ENCODE measurements around the gene INSM2. TPM values are rescaled to one million over a fixed set of nuclear protein-coding genes. Genes with fewer than 3 reads are reported as not detected.

The INSM2 gene, protein sequence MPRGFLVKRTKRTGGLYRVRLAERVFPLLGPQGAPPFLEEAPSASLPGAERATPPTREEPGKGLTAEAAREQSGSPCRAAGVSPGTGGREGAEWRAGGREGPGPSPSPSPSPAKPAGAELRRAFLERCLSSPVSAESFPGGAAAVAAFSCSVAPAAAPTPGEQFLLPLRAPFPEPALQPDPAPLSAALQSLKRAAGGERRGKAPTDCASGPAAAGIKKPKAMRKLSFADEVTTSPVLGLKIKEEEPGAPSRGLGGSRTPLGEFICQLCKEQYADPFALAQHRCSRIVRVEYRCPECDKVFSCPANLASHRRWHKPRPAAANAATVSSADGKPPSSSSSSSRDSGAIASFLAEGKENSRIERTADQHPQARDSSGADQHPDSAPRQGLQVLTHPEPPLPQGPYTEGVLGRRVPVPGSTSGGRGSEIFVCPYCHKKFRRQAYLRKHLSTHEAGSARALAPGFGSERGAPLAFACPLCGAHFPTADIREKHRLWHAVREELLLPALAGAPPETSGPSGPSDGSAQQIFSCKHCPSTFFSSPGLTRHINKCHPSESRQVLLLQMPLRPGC
- total RNA-seq (2016; rRNA removed; fragmentation: Illumina TruSeq; extraction: Trizol) (not detected in 2 replicates), polyA plus RNA-seq (2011; rRNA removed) (not detected in 2 replicates), polyA minus RNA-seq (2011; rRNA and poly(A)+ RNA removed; ENCODE audit: low replicate concordance) (0.05 TPM in 1 of 2 replicates, not detected in the other), Bru-seq, nascent RNA (not detected), BruChase-seq, experiment 1, labeled RNA remaining after a 6-hour chase (not detected), BruChase-seq, experiment 2, labeled RNA remaining after a 2-hour chase (not detected)
- total RNA-seq (2016; cell fraction: cytosol; rRNA removed; fragmentation: Illumina TruSeq; extraction: Trizol; ENCODE audit: low read depth) = not detected in 2 replicates
- total RNA-seq (2016; cell fraction: insoluble cytoplasmic fraction; rRNA removed; fragmentation: Illumina TruSeq; extraction: Trizol) = not detected in 2 replicates
- total RNA-seq (2016; cell fraction: membrane; rRNA removed; fragmentation: Illumina TruSeq; extraction: Trizol) = not detected in 2 replicates
- not detected in 2 replicates for total RNA-seq (2016; cell fraction: nucleus; rRNA removed; fragmentation: Illumina TruSeq; extraction: Trizol)
- polyA plus RNA-seq (2011; cell fraction: cytosol; rRNA removed) = not detected in 2 replicates
- polyA plus RNA-seq (2011; cell fraction: nucleus; rRNA removed) = not detected in 2 replicates
- polyA plus RNA-seq (2012) = not detected in 2 replicates
- not detected in 2 replicates for polyA plus RNA-seq (2016; cell fraction: cytosol; fragmentation: Illumina TruSeq; extraction: Trizol; ENCODE audit: low read depth)
- polyA plus RNA-seq (2016; cell fraction: insoluble cytoplasmic fraction; fragmentation: Illumina TruSeq; extraction: Trizol; ENCODE audit: low read depth) = not detected in 2 replicates
- not detected in 2 replicates for polyA plus RNA-seq (2016; cell fraction: membrane; fragmentation: Illumina TruSeq; extraction: Trizol; ENCODE audit: low read depth)
- polyA plus RNA-seq (2016; cell fraction: nucleus; fragmentation: Illumina TruSeq; extraction: Trizol; ENCODE audit: insufficient read depth, low read depth) = not detected in 2 replicates
- polyA minus RNA-seq (2011; cell fraction: cytosol; rRNA and poly(A)+ RNA removed) = not detected in 2 replicates
- polyA minus RNA-seq (2011; cell fraction: nucleus; rRNA and poly(A)+ RNA removed) = not detected in 2 replicates
- long read RNA-seq, experiment 1 = 0 reads
- long read RNA-seq, experiment 2 = 0 reads

DNA sequence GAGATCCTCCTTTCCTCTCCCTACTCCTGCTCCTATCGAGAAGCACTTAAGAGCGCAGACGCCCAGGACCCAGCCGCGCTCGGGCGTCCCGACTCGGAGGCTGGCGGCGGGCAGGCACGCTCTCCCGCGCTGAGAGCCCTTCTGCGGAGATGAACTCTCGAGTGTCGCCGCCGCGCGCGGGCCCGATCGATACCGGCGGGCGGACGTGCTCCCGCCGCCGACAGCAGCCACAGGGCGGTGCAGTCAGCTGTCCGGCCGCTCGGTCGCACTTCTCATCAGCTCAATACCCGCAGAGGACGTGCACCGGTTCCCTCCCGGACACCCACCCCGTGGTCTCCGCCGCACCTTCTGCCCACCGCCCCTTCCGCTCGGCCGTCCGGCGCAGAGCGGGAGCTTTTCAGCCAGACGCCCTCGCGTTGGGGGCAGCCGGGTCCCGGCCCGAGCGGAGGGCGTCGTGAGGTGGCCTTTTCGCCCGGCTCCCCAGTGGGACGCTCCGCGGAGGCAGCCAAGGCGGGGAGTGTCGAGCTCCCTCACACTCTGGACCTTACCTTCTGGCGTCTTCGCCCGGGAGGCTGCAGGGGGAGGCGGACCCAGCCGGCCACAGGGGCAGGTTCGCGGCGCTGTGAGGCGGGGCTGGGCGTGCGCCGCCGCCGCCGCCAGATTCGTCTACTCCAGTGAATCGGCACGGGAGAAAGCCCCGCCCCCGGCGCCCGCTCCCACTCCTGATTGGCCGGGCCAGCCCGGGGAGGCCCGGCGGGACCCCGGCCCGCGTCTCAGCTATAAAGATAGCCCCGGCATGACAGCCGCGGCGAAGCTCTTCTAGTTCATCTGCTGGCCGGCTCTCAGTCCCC, at the start of gene INSM2:
Gene INSM2, plus strand, starts transcription at position 808 of the 851 bp plus-strand sequence. CDS start 89 bp downstream, outside the sequence.
- no TSS peak for BruUV-seq (replicated peaks)
- under 1% methylated on average over 75 of the region's 100 CpGs for WGBS (ENCODE audit: low lambda C conversion rate)
- Histone ChIP-seq H2AFZ (ENCODE audit: low read length) (no peak within 1 kb of the TSS), H3K4me1 (ENCODE audit: insufficient read depth, low read length) (peaks cover 20% of the 10 kb centered on the region), H3K4me3 (replicated peaks in 1 of 3; ENCODE audit: insufficient read depth in 1 of 3, low read depth in 2 of 3, low read length in 3 of 3) (peak within 1 kb of the TSS; percentile 62 to 80 (median 63)), H3K9me3 (ENCODE audit: low read length) (no peaks in the 10 kb centered on the region), H3K4me2 (ENCODE audit: low read depth, low read length) (peak within 1 kb of the TSS; percentile 94), H3K27ac (ENCODE audit: extremely low read length, insufficient read depth, low read length) (no peak within 1 kb of the TSS), H3K27me3 (ENCODE audit: control insufficient read depth in 1 of 2, insufficient read depth in 2 of 2, low read length in 2 of 2) (peaks cover 11 to 55% of the 10 kb centered on the region in 2 experiments), H4K20me1 (ENCODE audit: insufficient read depth, low read length) (peaks cover 25% of the 10 kb centered on the region; the same call in 1 of the 2 replicates), H3K79me2 (ENCODE audit: insufficient read depth, low read length) (no peaks in the 10 kb centered on the region), H3K36me3 (replicated peaks in 1 of 2; ENCODE audit: control insufficient read depth in 1 of 2, insufficient read depth in 2 of 2, low read length in 2 of 2) (no peaks in the 10 kb centered on the region), H3K9ac (ENCODE audit: insufficient read depth, low read depth, low read length) (no peak within 1 kb of the TSS)
- ATAC-seq = peak; percentile 84
- ChIA-PET POLR2A (no interaction called here), CTCF (ENCODE audit: low intra/inter-chr PET ratio, low total read pairs) (interaction anchor here (0.9 kb wide), 1 partner anchor 285 kb away, joined by 3 read pairs; no protein-coding TSS in a partner anchor)
- in situ Hi-C loops (cut with HindIII; ENCODE audit: extremely low pct_ligation_motif_present, low pct_unique_long_range_greater_than_20kb) = loop anchor here (10.0 kb wide), 1 partner anchor 281 kb away; no protein-coding TSS in a partner anchor
- peak; percentile 70 for DNase-seq (ENCODE audit: low spot score)
- FAIRE-seq = no peak
- intact Hi-C loops (cut with micrococcal nuclease; ENCODE audit: unreplicated experiment) = loop anchor here (2.0 to 5.0 kb wide), 3 partner anchors 43 to 154 kb away; no protein-coding TSS in a partner anchor
- TF ChIP-seq PAWR (CRISPR knock-in tag; IDR thresholded peaks at IDR 0.05; ENCODE audit: borderline replicate concordance) (peak; percentile 99; the same call in 1 of the 2 replicates), PHB2 (IDR thresholded peaks at IDR 0.05; ENCODE audit: partially characterized antibody) (no peak), ZNF101 (CRISPR knock-in tag; IDR thresholded peaks at IDR 0.05; ENCODE audit: borderline replicate concordance, low read depth) (no peak), POLR2G (IDR thresholded peaks at IDR 0.05; ENCODE audit: low read depth, low read length) (no peak), ZSCAN29 (CRISPR knock-in tag; conservative IDR thresholded peaks at IDR 0.05) (peak; percentile 96), HHEX (CRISPR knock-in tag; IDR thresholded peaks at IDR 0.05) (no peak), MXI1 (IDR thresholded peaks at IDR 0.05; ENCODE audit: borderline replicate concordance, low read depth, low read length) (no peak; the same call in 2 of the 3 replicates), NFE2L2 (IDR thresholded peaks at IDR 0.05; ENCODE audit: low read length) (no peak), SALL2 (CRISPR knock-in tag; IDR thresholded peaks at IDR 0.05) (peak; percentile 77), DDIT3 (CRISPR knock-in tag; IDR thresholded peaks at IDR 0.05) (no peak), HDAC1 (CRISPR knock-in tag; IDR thresholded peaks at IDR 0.05) (peak; percentile 68), EED (CRISPR knock-in tag; IDR thresholded peaks at IDR 0.05) (peak; percentile 67; the same call in 1 of the 2 replicates), RBM39 (IDR thresholded peaks at IDR 0.05; ENCODE audit: low read depth, low read length, poor library complexity, severe bottlenecking) (peak; percentile 64), JARID2 (CRISPR knock-in tag; IDR thresholded peaks at IDR 0.05; ENCODE audit: insufficient replicate concordance) (peak; percentile 26), ZNF274 (CRISPR knock-in tag; IDR thresholded peaks at IDR 0.05) (no peak)
- TF ChIP-seq, protein P1, sequence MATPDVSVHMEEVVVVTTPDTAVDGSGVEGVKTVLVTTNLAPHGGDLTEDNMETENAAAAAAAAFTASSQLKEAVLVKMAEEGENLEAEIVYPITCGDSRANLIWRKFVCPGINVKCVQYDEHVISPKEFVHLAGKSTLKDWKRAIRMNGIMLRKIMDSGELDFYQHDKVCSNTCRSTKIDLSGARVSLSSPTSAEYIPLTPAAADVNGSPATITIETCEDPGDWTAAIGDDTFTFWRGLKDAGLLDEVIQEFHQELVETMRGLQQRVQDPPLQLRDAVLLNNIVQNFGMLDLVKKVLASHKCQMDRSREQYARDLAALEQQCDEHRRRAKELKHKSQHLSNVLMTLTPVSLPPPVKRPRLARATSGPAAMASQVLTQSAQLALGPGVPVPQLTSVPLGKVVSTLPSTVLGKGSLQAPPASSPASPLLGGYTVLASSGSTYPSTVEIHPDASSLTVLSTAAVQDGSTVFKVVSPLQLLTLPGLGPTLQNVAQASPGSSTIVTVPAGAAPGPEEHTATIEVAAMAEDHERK (CRISPR knock-in tag; IDR thresholded peaks at IDR 0.05; ENCODE audit: low read depth) = no peak

Measured in HepG2 (cell line).